Right atrium auricular region (tissue), 2 donors: ENCODE results near the gene GPN1. TPM values are rescaled to one million over a fixed set of nuclear protein-coding genes. Genes with fewer than 3 reads are reported as not detected.
"Not testable (repeated sequence)": the region's sequence is repeated elsewhere in the genome, so short reads cannot be mapped to it uniquely, and the experiment has no call there.

Experiments used
- DNase-seq: peaks from one replicate; pipeline ENCODE4 v3.0.0-alpha.2; 2019; ENCODE audit warnings: low spot score
- H3K27ac ChIP-seq, 2 donors: fragments of 200-600 bp; sonication (generic); 1 replicate in 1 of 2; 2 replicates in 1 of 2; pipeline ENCODE4 v1.5.1; 2016 to 2019
- H3K27me3 ChIP-seq, 2 donors: fragments of 200-600 bp; sonication (generic); one replicate each; pipeline versions ENCODE4 v1.5.1 to v1.6.0; 2017 to 2019
- H3K36me3 ChIP-seq: fragments of 200-600 bp; sonication (generic); one replicate; pipeline ENCODE4 v1.5.1; 2016
- H3K4me1 ChIP-seq, 2 donors: fragments of 200-600 bp; sonication (generic); one replicate each; pipeline versions ENCODE4 v1.5.1 to v1.6.0; 2017 to 2019
- H3K4me3 ChIP-seq, 2 donors: fragments of 200-600 bp; sonication (generic); 1 replicate in 1 of 2; 2 replicates in 1 of 2; pipeline ENCODE4 v1.5.1; 2017 to 2019; ENCODE audit warnings: mild to moderate bottlenecking in 1 of 2, moderate library complexity in 1 of 2
- H3K9me3 ChIP-seq, 2 donors: fragments of 200-600 bp; sonication (generic); one replicate each; pipeline ENCODE4 v1.5.1; 2019
- CTCF ChIP-seq, 2 donors: fragments of 200-600 bp; sonication (generic); IDR thresholded peaks; one replicate each; pipeline ENCODE4 v1.5.1; 2019; ENCODE audit warnings: antibody characterized with exemption in 2 of 2
- total RNA-seq, 2 donors: library from RNA; depleted of rRNA; stranded (reverse); fragments of >200 nt; gene quantifications; one replicate each; pipeline ENCODE4 v1.1.0, GENCODE V29; 2016

Gene GPN1
- total RNA-seq, 2 donors from 2014 or later: 10.8 to 15.7 TPM

GRCh38 chr2:27672723-27673486 is 44.1 kb downstream of the GPN1 start:
- Histone ChIP-seq H3K27ac (peak overlapping the region in 1 of 2 donors; percentile 2), H3K4me3 (no peak overlapping the region), H3K9me3 (no peaks in the 10 kb centered on the region), H3K36me3 (peaks cover 68% of the 10 kb centered on the region), H3K27me3 (no peaks in the 10 kb centered on the region), H3K4me1 (no peaks in the 10 kb centered on the region)
- no peak for TF ChIP-seq CTCF (IDR thresholded peaks at IDR 0.05)
- DNase-seq: no peak

- no peak overlapping the region for H3K4me3 ChIP-seq
- TF ChIP-seq CTCF (IDR thresholded peaks at IDR 0.05): no peak
- H3K27ac ChIP-seq: no peak overlapping the region
- peaks cover 0 to 9% of the 10 kb centered on the region in 2 donors for H3K4me1 ChIP-seq
- H3K27me3 ChIP-seq: no peaks in the 10 kb centered on the region
- H3K36me3 ChIP-seq: peaks cover 57% of the 10 kb centered on the region
- H3K9me3 ChIP-seq: no peaks in the 10 kb centered on the region
- no peak for DNase-seq
Measured at GRCh38 chr2:27680571-27680970, 51.7 kb downstream of the GPN1 start.

GRCh38 chr2:27681841-27682240 is 53.0 kb downstream of the GPN1 start:
- H3K4me1 ChIP-seq: peaks cover 0 to 9% of the 10 kb centered on the region in 2 donors
- no peak overlapping the region for H3K4me3 ChIP-seq
- no peak for DNase-seq
- no peak for TF ChIP-seq CTCF (IDR thresholded peaks at IDR 0.05)
- H3K36me3 ChIP-seq: peaks cover 57% of the 10 kb centered on the region
- H3K27ac ChIP-seq: peak overlapping the region; percentile 13 to 37
- no peaks in the 10 kb centered on the region for H3K27me3 ChIP-seq
- H3K9me3 ChIP-seq: no peaks in the 10 kb centered on the region

GRCh38 chr2:27682334-27682771 is 53.5 kb downstream of the GPN1 start:
- not testable (repeated sequence) for H3K27me3 ChIP-seq, DNase-seq, H3K4me1 ChIP-seq, H3K9me3 ChIP-seq, H3K4me3 ChIP-seq
- H3K27ac ChIP-seq: peak overlapping the region; percentile 37 to 42
- H3K36me3 ChIP-seq: peaks cover 53% of the 10 kb centered on the region

GRCh38 chr2:27683390-27684071 is 54.7 kb downstream of the GPN1 start:
- no peak overlapping the region for H3K27ac ChIP-seq
- no peaks in the 10 kb centered on the region for H3K9me3 ChIP-seq
- peaks cover 46% of the 10 kb centered on the region for H3K36me3 ChIP-seq
- TF ChIP-seq CTCF (IDR thresholded peaks at IDR 0.05): peak; percentile 93 to 96
- peak; percentile 76 for DNase-seq
- no peak overlapping the region for H3K4me3 ChIP-seq
- peaks cover 0 to 9% of the 10 kb centered on the region in 2 donors for H3K4me1 ChIP-seq
- no peaks in the 10 kb centered on the region for H3K27me3 ChIP-seq

GRCh38 chr2:27685006-27685405 is 56.2 kb downstream of the GPN1 start:
- H3K4me1 ChIP-seq, H3K4me3 ChIP-seq, H3K27ac ChIP-seq, H3K27me3 ChIP-seq, DNase-seq, H3K9me3 ChIP-seq: not testable (repeated sequence)
- peaks cover 36% of the 10 kb centered on the region for H3K36me3 ChIP-seq
